Astrocyte (in vitro differentiated cells and primary cell): ENCODE measurements around the gene DYSF. TPM values are rescaled to one million over a fixed set of nuclear protein-coding genes. Genes with fewer than 3 reads are reported as not detected.

Experiments
- DNase-seq: peaks from one replicate; pipeline ENCODE4 v3.0.0-alpha.2; 2010; ENCODE audit warnings: low read depth
- FAIRE-seq: peaks from 2 replicates; lab custom pipeline; 2011; peaks lifted over from hg19 to GRCh38; lab: Jason Lieb, UNC
- H2AFZ ChIP-seq: 2 replicates; pipeline ENCODE4 v1.6.0; 2012; ENCODE audit warnings: low read depth, low read length, inconsistent platforms
- H3K27ac ChIP-seq: 2 replicates; pipeline ENCODE4 v1.5.1; 2011; ENCODE audit warnings: low read depth, low read length, inconsistent platforms
- H3K27me3 ChIP-seq: 2 replicates; pipeline ENCODE4 v1.6.0; 2011; ENCODE audit warnings: low read length, inconsistent platforms; ENCODE audit not compliant: insufficient read depth
- H3K36me3 ChIP-seq: 2 replicates; pipeline ENCODE4 v1.5.1; 2011; ENCODE audit warnings: low read length, inconsistent platforms; ENCODE audit not compliant: insufficient read depth
- H3K4me1 ChIP-seq: 2 replicates; pipeline ENCODE4 v1.5.1; 2011; ENCODE audit warnings: low read length, inconsistent platforms; ENCODE audit not compliant: insufficient read depth
- H3K4me2 ChIP-seq: 2 replicates; pipeline ENCODE4 v1.6.0; 2012; ENCODE audit warnings: low read length, inconsistent platforms
- H3K4me3 ChIP-seq: 2 replicates; pipeline ENCODE4 v1.5.1; 2011; ENCODE audit warnings: low read depth, mild to moderate bottlenecking, low read length, inconsistent platforms; ENCODE audit not compliant: insufficient read depth
- H3K79me2 ChIP-seq: 2 replicates; pipeline ENCODE4 v1.6.0; 2012; ENCODE audit warnings: mild to moderate bottlenecking, low read length, inconsistent platforms; ENCODE audit not compliant: insufficient read depth
- H3K9ac ChIP-seq: 2 replicates; pipeline ENCODE4 v1.6.0; 2012; ENCODE audit warnings: mild to moderate bottlenecking, low read length, inconsistent platforms
- H3K9me3 ChIP-seq: 2 replicates; pipeline ENCODE4 v1.5.1; 2012; ENCODE audit warnings: low read depth, mild to moderate bottlenecking, low read length, inconsistent platforms; ENCODE audit not compliant: insufficient read depth
- H4K20me1 ChIP-seq: 2 replicates; pipeline ENCODE4 v1.6.0; 2012; ENCODE audit warnings: low read length, inconsistent platforms; ENCODE audit not compliant: insufficient read depth
- H3K27ac Mint-ChIP-seq: one replicate; pipeline ENCODE4 v1.8.0; 2021; ENCODE audit warnings: mild to moderate bottlenecking, mixed read lengths; ENCODE audit not compliant: unreplicated experiment
- H3K27me3 Mint-ChIP-seq: one replicate; pipeline ENCODE4 v1.8.0; 2021; ENCODE audit warnings: low read depth, mixed read lengths; ENCODE audit not compliant: unreplicated experiment
- H3K36me3 Mint-ChIP-seq: one replicate; pipeline ENCODE4 v1.8.0; 2021; ENCODE audit warnings: low read depth, mixed read lengths; ENCODE audit not compliant: unreplicated experiment
- H3K4me1 Mint-ChIP-seq: one replicate; pipeline ENCODE4 v1.8.0; 2021; ENCODE audit warnings: low read depth, mixed read lengths; ENCODE audit not compliant: unreplicated experiment
- H3K4me3 Mint-ChIP-seq: one replicate; pipeline ENCODE4 v1.8.0; 2021; ENCODE audit warnings: mild to moderate bottlenecking, moderate library complexity, mixed read lengths; ENCODE audit not compliant: unreplicated experiment
- H3K9me3 Mint-ChIP-seq: one replicate; pipeline ENCODE4 v1.8.0; 2021; ENCODE audit warnings: mild to moderate bottlenecking, mixed read lengths; ENCODE audit not compliant: unreplicated experiment
- CTCF ChIP-seq: IDR thresholded peaks from 2 replicates; pipeline ENCODE4 v1.5.1; 2011; ENCODE audit warnings: low read depth, mild to moderate bottlenecking, inconsistent platforms, low read length, moderate library complexity; ENCODE audit not compliant: insufficient read depth
- EZH2 ChIP-seq: IDR thresholded peaks from 2 replicates; pipeline ENCODE4 v1.6.1; 2012; ENCODE audit warnings: mild to moderate bottlenecking, low read length, inconsistent platforms; ENCODE audit not compliant: insufficient read depth
- total RNA-seq: library from RNA; stranded (reverse); gene quantifications from 2 replicates; pipeline ENCODE4 v1.2.1, GENCODE V29; 2021

Gene DYSF
- total RNA-seq, 1 donor from 2014 or later = 123 TPM

- DNase-seq = no peak
- no peaks in the 10 kb centered on the region for H3K4me1 ChIP-seq
- Mint-ChIP-seq H3K9me3 (no peaks in the 10 kb centered on the region), H3K4me3 (no peak overlapping the region), H3K27me3 (peaks cover 2% of the 10 kb centered on the region), H3K4me1 (no peaks in the 10 kb centered on the region), H3K36me3 (peaks cover 9% of the 10 kb centered on the region), H3K27ac (no peak overlapping the region)
- H3K9me3 ChIP-seq = no peaks in the 10 kb centered on the region
- no peak overlapping the region for H3K27ac ChIP-seq
- H3K79me2 ChIP-seq = no peaks in the 10 kb centered on the region
- H3K4me2 ChIP-seq = no peak overlapping the region
- no peak for FAIRE-seq
- TF ChIP-seq CTCF (no peak), EZH2 (no peak)
- H3K9ac ChIP-seq = no peak overlapping the region
- no peaks in the 10 kb centered on the region for H4K20me1 ChIP-seq
- H3K36me3 ChIP-seq = no peaks in the 10 kb centered on the region
- peaks cover 2% of the 10 kb centered on the region for H3K27me3 ChIP-seq
- H3K4me3 ChIP-seq = no peak overlapping the region
- H2AFZ ChIP-seq = no peak overlapping the region
Observed at GRCh38 chr2:71446505-71446904, 6.9 kb upstream of the DYSF start.

DNA sequence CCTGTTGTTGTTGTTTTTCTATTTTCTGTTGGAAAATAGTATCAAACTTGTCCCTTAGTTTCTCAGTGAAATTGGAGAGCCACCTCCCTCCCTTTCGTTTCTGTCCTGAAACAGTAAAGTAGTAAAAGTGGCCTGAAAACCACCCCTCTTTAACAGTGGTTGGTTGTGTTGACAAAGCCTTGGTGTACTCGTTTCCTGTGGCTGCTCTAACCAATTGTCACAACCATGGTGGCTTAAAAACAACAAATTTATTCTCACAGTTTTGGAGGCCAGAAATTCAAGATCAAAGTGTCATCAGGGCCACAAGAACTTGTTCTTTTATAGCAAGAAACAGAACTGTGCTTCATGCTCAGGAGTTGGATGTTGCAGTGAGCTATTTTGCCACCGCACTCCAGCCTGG lies 4.0 kb upstream of the DYSF start:
- Histone ChIP-seq H3K9me3 (no peaks in the 10 kb centered on the region), H3K79me2 (no peaks in the 10 kb centered on the region), H3K4me1 (peaks cover 11% of the 10 kb centered on the region), H3K9ac (no peak overlapping the region), H3K4me3 (no peak overlapping the region), H3K4me2 (no peak overlapping the region), H3K27me3 (peaks cover 10% of the 10 kb centered on the region), H4K20me1 (no peaks in the 10 kb centered on the region), H2AFZ (no peak overlapping the region), H3K36me3 (no peaks in the 10 kb centered on the region), H3K27ac (no peak overlapping the region)
- peaks cover 1% of the 10 kb centered on the region for H3K9me3 Mint-ChIP-seq
- no peak overlapping the region for H3K4me3 Mint-ChIP-seq
- no peak for DNase-seq
- TF ChIP-seq EZH2 = no peak
- no peak for TF ChIP-seq CTCF
- H3K4me1 Mint-ChIP-seq = peaks cover 4% of the 10 kb centered on the region
- no peak overlapping the region for H3K27ac Mint-ChIP-seq
- H3K36me3 Mint-ChIP-seq = peaks cover 6% of the 10 kb centered on the region
- no peak for FAIRE-seq
- H3K27me3 Mint-ChIP-seq = peaks cover 4% of the 10 kb centered on the region

DNA sequence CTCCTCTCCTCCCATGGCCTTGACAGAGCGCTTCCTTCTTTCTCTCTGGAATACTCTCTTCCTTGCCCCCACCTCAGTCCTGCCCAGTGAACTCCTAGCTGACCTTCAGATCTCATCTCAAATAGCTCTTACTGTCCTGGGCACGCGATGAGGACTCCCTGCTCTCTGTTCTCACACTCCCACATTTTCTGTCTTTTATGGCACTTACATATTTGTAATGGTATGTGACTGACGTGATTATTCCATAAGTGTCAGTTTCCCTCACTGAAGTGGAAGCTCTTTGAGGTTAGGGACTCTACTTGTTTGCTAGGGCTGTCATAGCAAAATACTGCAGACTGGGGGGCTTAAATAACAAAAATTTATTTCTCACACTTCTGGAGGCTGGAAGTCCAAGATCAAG lies 1.7 kb upstream of the DYSF start:
- Mint-ChIP-seq H3K9me3 (peaks cover 1% of the 10 kb centered on the region), H3K4me3 (no peak overlapping the region), H3K36me3 (peaks cover 8% of the 10 kb centered on the region), H3K27ac (peak overlapping the region; percentile 63), H3K27me3 (peaks cover 4% of the 10 kb centered on the region), H3K4me1 (peaks cover 24% of the 10 kb centered on the region)
- Histone ChIP-seq H3K9ac (no peak overlapping the region), H4K20me1 (no peaks in the 10 kb centered on the region), H3K4me3 (no peak overlapping the region), H3K9me3 (no peaks in the 10 kb centered on the region), H3K4me1 (peaks cover 28% of the 10 kb centered on the region), H3K36me3 (no peaks in the 10 kb centered on the region), H3K4me2 (no peak overlapping the region), H3K27ac (no peak overlapping the region), H2AFZ (no peak overlapping the region), H3K79me2 (no peaks in the 10 kb centered on the region), H3K27me3 (peaks cover 12% of the 10 kb centered on the region)
- no peak for TF ChIP-seq CTCF
- no peak for TF ChIP-seq EZH2
- DNase-seq (no peak), FAIRE-seq (no peak)
